SKM-1 (cell line): ENCODE data around the gene CALHM2.

Source experiments
- DNase-seq: peaks from one replicate; lab custom pipeline; 2025; ENCODE audit not compliant: unreplicated experiment; lab: John Stamatoyannopoulos, UW

The CALHM2 gene

GRCh38 chr10:103476046-103476768 lies 24.0 kb upstream of the CALHM2 start:
- no peak for DNase-seq

GRCh38 chr10:103475437-103475836 lies 23.3 kb upstream of the CALHM2 start:
- no peak for DNase-seq

- no peak for DNase-seq
Measured at GRCh38 chr10:103474077-103474476, 21.9 kb upstream of the CALHM2 start.

- no peak for DNase-seq
Measured at GRCh38 chr10:103473261-103473671, 21.1 kb upstream of the CALHM2 start.

GRCh38 chr10:103472005-103472404 lies 19.8 kb upstream of the CALHM2 start:
- DNase-seq: peak; percentile 57

DNA sequence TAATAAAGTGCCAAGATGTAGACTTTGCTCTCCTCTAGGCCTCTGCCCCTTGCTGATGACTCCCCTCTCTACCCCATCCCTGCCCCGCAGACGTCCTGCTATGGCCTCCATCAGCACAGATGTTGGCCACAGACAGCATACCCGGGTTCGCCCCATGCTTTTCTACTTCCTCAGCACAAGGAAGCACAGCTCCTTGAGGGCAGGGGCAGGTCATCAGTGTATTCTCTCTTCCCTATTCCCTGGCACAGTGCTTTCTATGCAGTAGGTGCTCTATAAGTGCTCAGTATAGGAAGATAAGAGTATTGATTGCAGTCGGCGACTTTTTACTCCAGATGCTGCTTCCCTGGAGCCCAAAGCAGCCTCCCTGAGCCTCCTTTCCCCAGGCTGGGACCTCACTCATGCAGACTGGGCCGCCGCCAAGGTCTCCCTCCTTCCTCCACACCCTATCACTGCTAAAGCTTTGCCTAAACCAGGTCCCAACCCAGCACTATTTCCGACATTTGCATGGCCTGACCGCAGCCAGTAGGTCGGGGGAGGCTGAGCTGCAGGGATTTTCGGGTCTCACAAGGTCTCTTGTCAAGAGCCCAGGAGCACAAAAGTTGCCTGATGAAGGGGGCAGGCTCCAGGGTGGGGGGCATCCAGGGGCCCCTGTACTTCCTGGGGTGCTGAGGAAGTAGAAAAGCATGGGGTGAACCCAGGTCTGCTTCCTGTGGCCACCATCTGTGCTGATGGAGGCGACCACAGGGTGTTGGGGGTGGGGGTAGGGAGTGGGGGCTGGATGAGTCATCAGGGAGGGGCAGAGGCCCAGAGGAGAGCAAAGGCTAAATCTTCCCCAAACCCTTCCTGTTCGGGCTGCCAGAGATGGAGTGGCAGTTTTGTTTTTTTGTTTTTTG lies 18.8 kb upstream of the CALHM2 start:
- DNase-seq: peak; percentile 90

DNA sequence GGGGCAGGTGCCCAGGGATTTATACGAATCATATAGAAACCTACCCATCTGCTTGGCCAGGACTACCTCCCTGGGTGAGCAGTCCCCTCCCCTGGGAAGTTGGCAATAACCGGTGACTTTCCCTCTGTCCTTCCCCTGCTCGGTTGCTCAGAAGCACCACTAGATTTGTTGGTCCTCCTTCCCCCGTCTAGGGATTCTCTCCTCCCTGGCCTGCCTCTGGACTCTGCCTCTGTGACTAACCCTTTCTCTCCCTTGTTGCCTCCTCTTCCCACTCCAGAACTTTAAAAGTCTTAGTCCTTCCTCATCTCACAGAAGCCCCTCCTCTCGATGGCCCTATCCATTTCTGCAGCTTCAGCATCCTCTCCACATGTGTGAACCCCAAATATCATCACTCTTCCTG lies 17.0 kb upstream of the CALHM2 start:
- DNase-seq: no peak

DNA sequence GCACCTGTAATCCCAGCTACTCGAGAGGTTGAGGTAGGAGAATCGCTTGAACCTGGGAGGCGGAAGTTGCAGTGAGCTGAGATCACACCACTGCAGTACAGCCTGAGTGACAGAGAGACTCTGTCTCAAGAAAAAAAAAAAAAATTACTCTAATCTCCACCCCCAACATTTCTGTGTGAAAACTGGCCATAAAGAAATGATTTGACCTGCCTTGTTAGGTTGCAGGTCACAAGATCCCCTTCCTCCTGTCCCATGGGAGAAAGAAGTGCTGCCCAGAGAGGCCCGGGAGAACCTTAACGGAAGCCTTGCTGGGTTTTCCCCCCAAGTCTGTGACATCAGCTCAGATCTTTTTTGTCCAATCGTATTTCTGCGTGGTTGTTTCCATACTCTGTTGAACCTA lies 15.2 kb upstream of the CALHM2 start:
- no peak for DNase-seq

DNA sequence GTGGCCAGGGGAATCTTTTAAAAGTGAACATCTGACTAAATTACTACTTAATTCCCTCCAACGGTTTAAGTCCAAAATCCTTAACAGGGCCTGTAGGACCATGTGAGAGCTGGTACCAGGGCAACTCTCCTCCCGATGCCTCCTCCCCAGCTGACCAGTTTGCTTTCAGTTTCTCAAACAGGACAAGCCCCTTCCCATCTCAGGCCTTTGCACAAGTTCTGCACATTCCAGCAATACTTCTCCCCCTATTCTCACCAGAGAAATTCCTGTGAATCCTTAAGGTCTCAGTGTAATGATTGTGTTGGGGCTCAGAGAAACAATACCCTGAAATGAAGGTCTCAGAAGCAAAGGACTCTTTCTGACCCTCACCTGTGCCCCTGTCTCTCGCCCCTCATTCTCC lies 14.6 kb upstream of the CALHM2 start:
- no peak for DNase-seq

GRCh38 chr10:103465411-103466179 lies 13.4 kb upstream of the CALHM2 start:
- DNase-seq: no peak

DNA sequence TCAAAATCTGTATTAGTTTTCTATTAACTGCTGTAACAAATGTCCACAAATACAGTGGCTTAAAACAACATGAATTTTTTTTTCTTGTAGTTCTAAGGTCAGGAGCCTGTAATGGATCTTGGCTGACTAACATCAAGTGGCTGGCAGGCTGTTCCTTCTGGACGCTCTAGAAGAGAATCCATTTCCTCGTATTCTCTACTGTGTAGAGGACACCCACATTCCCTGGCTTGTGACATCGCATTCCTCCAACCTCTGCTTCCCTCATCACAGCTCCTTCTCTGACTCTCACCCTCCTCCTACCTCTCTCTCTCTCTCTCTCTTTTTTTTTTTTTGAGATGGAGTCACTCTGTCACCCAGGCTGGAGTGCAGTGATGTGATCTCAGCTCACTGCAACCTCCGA lies 11.3 kb upstream of the CALHM2 start:
- DNase-seq: no peak

DNA sequence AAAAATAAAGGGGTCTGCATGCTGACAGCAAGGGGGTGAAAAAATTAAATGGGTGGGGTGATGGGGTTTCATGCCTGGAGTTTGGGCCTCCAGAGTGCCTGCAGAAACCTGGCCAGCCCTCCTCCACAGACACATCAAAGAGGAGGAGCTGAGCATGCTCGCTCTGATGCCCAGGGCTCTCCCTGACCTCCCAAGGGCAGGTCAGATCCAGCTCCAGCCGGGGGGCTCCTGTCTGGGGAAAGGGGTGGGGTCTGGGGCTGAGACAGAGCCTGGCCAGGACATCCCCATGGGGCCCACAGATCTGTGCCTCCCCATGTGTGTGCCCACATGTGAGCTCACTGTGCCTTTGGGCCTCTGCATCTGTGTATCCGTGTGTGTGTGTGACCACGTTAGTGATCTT lies 7.4 kb upstream of the CALHM2 start:
- no peak for DNase-seq

GRCh38 chr10:103458720-103459119 lies 6.5 kb upstream of the CALHM2 start, which contains the start of gene CALHM1:
Gene CALHM1, minus strand, starts transcription at chr10:103458900. Its CDS starts 149 bp downstream, at chr10:103458751.
- DNase-seq: no peak

- no peak for DNase-seq
Measured at GRCh38 chr10:103457896-103458583, 5.9 kb upstream of the CALHM2 start.

DNA sequence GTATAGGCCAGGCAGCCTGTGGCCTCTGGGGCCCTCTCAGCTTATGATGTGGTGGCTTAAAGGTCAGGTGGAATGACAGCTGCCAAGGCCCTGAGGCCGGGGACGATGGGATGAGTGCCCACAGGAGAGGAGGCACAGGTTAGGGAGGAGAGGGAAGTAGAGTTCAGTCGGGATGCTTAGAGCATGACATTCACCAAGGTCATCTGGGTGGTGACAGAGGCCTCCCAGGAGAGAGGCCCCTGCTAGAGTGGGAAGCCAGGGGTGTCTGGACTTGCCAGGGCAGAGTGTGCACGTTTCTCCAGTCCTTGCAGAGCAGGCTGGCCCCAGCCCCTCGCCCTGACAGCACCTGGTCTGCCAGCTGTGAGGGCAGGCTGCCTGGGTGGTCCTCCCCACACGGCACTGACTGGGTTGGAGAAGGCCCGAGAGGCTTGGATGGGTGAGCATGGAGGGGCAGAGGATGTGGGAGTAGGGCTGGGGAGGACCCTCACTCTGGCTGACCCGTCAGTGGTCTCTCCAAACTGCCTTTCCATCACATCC lies 5.1 kb upstream of the CALHM2 start:
- DNase-seq: no peak

- no peak for DNase-seq
Measured at GRCh38 chr10:103456074-103456660, 4.0 kb upstream of the CALHM2 start.

DNA sequence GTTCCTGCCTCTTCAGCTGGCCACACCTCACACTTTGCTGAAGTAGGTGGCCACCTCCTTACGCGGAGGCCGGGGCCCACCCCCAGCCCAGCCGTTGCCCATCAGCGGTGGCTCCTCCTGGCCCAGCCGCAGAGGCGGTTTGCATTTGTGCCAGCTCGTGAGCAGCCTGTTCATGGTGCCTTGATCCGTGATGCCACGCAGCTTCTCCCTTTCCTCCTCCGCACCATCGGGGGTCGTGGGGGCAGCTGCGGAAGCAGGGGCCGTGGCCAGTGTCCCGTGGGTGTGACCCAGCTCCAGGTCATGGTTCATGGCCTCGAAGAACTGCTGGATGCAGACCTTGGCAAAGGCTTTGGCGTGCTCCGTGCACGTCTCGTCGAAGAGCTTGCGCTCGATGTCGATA lies 3.1 kb upstream of the CALHM2 start:
- DNase-seq: no peak

DNA sequence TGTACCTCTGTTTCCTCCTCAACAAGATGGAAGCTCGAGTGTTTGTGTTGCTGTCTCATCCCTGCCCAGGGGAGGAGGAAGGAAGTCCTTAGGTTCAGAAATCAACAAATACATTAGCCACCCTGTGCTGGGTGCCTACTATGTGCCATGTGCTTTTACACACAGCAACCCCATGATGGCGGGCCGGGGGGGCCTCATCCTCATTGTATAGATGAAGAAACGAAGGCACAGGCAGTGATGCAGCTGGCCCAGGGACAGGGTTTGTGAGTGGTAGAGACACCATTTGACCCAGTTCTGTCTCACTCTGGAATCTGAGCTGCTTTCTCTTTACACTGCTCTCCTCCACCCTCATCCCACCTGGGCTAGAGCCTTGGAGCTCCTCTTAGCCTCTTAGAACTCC lies 1.9 kb upstream of the CALHM2 start:
- no peak for DNase-seq

- DNase-seq: no peak
Measured at GRCh38 chr10:103452506-103453230, 498 bp upstream of the CALHM2 start.
